ENCODE measurements around the gene HSPA8.

Gene HSPA8

DNA sequence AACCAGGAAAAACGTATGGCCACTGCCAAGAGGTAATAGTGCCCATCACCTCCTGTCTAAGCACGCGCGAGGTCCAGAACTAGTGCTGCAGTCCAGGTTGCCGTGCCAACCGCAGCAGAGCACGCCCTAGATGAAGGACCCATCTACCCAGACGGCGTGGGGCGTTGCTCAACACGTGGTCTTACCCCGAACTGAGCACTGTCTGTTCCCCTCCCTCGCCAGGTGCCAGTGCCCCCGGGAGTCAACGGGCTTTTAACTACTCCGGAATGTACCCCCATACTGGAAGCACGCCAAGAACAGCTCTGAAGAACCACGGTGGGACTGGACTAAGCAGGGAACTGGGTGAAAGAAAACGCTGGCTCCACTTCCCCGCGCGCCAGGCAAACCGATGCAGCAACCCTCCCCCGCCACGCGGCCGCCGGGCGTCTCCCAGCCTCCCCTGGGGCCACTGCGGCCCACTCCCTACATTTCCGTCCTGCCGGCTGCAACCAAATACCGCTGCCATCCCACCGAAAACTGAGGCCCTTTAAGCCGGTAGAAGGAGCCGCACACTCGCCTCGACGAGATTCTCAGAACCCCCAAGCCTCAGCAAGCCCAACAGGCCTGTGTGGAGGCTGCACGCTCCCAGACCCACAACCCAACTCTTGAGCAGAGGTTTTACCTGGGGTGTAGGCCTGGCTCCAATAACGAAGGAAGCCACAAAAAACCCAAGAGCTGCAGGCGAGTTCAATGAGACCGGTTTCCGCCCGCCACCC, at the start of gene HSPA8:
Gene HSPA8 (minus strand): TSS at position 734 of the 755 bp plus-strand sequence. CDS start 812 bp downstream, outside the sequence.
- Histone ChIP-seq H3K9me3 (ENCODE audit: control insufficient read depth, low read length) (no peaks in the 10 kb centered on the region), H3K27ac (peak within 1 kb of the TSS; percentile 97), H3K4me1 (peaks cover 15% of the 10 kb centered on the region), H3K4me3 (ENCODE audit: low read depth, low read length) (peak within 1 kb of the TSS; percentile 98), H2AFZ (peak within 1 kb of the TSS; percentile 84), H3K27me3 (ENCODE audit: control insufficient read depth, insufficient read depth, low read length) (no peaks in the 10 kb centered on the region), H3K36me3 (ENCODE audit: control insufficient read depth, insufficient read depth, low read length) (no peaks in the 10 kb centered on the region), H3K4me2 (ENCODE audit: low read length) (peak within 1 kb of the TSS; percentile 90), H3K9ac (peak within 1 kb of the TSS; percentile 68), H3K79me2 (peaks cover 7% of the 10 kb centered on the region)
- TF ChIP-seq, protein P1, sequence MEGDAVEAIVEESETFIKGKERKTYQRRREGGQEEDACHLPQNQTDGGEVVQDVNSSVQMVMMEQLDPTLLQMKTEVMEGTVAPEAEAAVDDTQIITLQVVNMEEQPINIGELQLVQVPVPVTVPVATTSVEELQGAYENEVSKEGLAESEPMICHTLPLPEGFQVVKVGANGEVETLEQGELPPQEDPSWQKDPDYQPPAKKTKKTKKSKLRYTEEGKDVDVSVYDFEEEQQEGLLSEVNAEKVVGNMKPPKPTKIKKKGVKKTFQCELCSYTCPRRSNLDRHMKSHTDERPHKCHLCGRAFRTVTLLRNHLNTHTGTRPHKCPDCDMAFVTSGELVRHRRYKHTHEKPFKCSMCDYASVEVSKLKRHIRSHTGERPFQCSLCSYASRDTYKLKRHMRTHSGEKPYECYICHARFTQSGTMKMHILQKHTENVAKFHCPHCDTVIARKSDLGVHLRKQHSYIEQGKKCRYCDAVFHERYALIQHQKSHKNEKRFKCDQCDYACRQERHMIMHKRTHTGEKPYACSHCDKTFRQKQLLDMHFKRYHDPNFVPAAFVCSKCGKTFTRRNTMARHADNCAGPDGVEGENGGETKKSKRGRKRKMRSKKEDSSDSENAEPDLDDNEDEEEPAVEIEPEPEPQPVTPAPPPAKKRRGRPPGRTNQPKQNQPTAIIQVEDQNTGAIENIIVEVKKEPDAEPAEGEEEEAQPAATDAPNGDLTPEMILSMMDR (IDR thresholded peaks at IDR 0.05), result no peak

DNA sequence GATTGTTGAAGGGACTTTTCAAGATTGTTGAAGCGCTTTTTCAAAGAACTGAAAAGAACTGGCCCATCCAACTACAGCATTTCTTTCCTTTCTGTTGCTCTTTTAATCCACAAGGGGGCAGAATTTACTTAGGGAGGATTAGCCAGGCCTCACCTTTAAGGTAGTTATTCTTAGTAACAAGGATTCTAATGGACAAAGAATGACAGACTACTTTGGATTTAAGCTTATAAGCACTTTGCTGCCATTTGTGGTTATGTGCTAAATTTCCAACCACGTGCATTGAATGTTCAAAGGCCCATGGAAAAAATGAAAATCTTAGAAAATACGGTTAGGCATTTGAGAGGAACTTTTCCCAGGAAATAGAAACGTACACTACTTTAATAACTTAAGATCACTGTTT, 49.5 kb upstream of the HSPA8 start:
- TF ChIP-seq, protein P1 (IDR thresholded peaks at IDR 0.05), result peak; percentile 44
- no peaks in the 10 kb centered on the region for H3K4me1 ChIP-seq

DNA sequence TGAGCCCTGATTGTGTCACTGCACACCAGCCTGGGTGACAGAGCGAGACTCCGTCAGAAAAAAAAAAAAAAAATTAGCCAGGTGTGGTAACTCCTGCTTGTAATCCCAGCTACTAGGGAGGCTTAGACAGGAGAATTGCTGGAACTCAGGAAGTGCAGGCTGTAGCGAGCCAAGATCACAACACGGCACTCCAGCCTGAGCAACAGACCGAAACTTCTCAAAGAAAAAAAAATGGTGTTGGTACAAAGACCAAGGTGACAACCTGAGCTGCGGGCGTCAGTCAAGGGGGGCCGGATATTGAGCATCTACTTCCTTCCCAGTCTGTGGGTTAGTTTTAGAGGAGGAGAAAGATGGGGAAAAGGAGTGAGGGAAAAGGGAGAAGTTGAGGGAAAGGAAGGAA, 48.5 kb upstream of the HSPA8 start:
- Histone ChIP-seq H3K4me2 (ENCODE audit: low read length) (no peak overlapping the region), H3K27me3 (ENCODE audit: control insufficient read depth, insufficient read depth, low read length) (no peaks in the 10 kb centered on the region), H3K36me3 (ENCODE audit: control insufficient read depth, insufficient read depth, low read length) (no peaks in the 10 kb centered on the region), H3K4me3 (ENCODE audit: low read depth, low read length) (no peak overlapping the region), H3K27ac (no peak overlapping the region), H3K9ac (no peak overlapping the region), H3K4me1 (no peaks in the 10 kb centered on the region), H3K9me3 (ENCODE audit: control insufficient read depth, low read length) (no peaks in the 10 kb centered on the region), H3K79me2 (no peaks in the 10 kb centered on the region), H2AFZ (no peak overlapping the region)
- TF ChIP-seq, protein P1 (IDR thresholded peaks at IDR 0.05), result no peak

More for the DNA sequence above, 49.5 kb upstream of the HSPA8 start:
- Histone ChIP-seq H2AFZ (no peak overlapping the region), H3K4me2 (ENCODE audit: low read length) (no peak overlapping the region), H3K27ac (no peak overlapping the region), H3K4me3 (ENCODE audit: low read depth, low read length) (no peak overlapping the region), H3K9me3 (ENCODE audit: control insufficient read depth, low read length) (no peaks in the 10 kb centered on the region), H3K27me3 (ENCODE audit: control insufficient read depth, insufficient read depth, low read length) (no peaks in the 10 kb centered on the region), H3K9ac (no peak overlapping the region), H3K79me2 (no peaks in the 10 kb centered on the region), H3K36me3 (ENCODE audit: control insufficient read depth, insufficient read depth, low read length) (no peaks in the 10 kb centered on the region)

DNA sequence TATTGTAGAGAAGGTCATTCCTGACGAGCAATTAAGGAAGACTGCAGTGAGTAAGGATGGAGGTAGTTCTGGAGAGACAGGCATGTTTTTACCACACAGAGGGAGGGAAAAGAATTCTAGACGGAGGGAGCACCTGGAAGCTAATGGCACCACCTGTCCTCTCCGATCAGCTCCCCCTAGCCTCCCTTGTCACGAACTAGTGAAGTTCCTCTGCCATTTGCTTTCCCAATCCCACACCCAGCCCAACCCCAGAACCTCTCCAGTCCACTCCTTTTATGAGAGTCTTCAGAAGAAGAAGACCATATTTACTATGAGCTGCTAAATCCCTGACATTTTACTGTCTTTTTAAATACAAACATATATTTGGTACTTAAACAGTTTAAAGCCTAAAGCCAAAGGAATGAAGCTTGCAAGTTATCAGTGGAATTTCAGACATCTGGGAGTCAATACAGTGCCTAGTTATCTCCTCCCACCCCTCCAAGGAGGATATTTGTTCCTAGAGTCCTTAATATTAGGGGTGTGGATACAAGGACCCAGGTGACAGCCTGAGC, 46.1 kb upstream of the HSPA8 start:
- no peaks in the 10 kb centered on the region for H3K27me3 ChIP-seq (ENCODE audit: control insufficient read depth, insufficient read depth, low read length)
- no peaks in the 10 kb centered on the region for H3K9me3 ChIP-seq (ENCODE audit: control insufficient read depth, low read length)
- H3K4me2 ChIP-seq (ENCODE audit: low read length), result no peak overlapping the region
- H3K36me3 ChIP-seq (ENCODE audit: control insufficient read depth, insufficient read depth, low read length), result no peaks in the 10 kb centered on the region
- H3K4me1 ChIP-seq, result no peaks in the 10 kb centered on the region
- H3K27ac ChIP-seq, result no peak overlapping the region
- no peaks in the 10 kb centered on the region for H3K79me2 ChIP-seq
- no peak overlapping the region for H2AFZ ChIP-seq
- TF ChIP-seq, protein P1 (IDR thresholded peaks at IDR 0.05), result no peak
- no peak overlapping the region for H3K4me3 ChIP-seq (ENCODE audit: low read depth, low read length)
- H3K9ac ChIP-seq, result no peak overlapping the region

All from parathyroid adenoma (tissue), 2 donors.